Esophagus muscularis mucosa (tissue), 4 donors: ENCODE measurements around the gene FAM193B.

Experiments used
- EP300 ChIP-seq: sonication (generic); formaldehyde crosslinking; IDR thresholded peaks from one replicate; pipeline ENCODE4 v1.6.1; 2017; ENCODE audit warnings: antibody characterized with exemption
- POLR2A ChIP-seq: fragments of 450-650 bp; IDR thresholded peaks from one replicate; pipeline ENCODE4 v1.6.1; 2017; ENCODE audit warnings: antibody characterized with exemption, moderate library complexity, mild to moderate bottlenecking, low read depth
- POLR2AphosphoS5 ChIP-seq, 2 donors: sonication (generic); formaldehyde crosslinking; IDR thresholded peaks; one replicate each; pipeline ENCODE4 v1.6.1; 2017; ENCODE audit warnings: antibody characterized with exemption in 2 of 2
- TF ChIP-seq, protein P1 (sequence below), 3 experiments: fragments of 200-600 bp in 2 of 3; fragments of 450-650 bp in 1 of 3; sonication (generic) in 2 of 3; IDR thresholded peaks; one replicate each; pipeline ENCODE4 v1.5.1; 2017 to 2019; ENCODE audit warnings: antibody characterized with exemption in 3 of 3, mild to moderate bottlenecking in 2 of 3, moderate library complexity in 1 of 3

DNA sequence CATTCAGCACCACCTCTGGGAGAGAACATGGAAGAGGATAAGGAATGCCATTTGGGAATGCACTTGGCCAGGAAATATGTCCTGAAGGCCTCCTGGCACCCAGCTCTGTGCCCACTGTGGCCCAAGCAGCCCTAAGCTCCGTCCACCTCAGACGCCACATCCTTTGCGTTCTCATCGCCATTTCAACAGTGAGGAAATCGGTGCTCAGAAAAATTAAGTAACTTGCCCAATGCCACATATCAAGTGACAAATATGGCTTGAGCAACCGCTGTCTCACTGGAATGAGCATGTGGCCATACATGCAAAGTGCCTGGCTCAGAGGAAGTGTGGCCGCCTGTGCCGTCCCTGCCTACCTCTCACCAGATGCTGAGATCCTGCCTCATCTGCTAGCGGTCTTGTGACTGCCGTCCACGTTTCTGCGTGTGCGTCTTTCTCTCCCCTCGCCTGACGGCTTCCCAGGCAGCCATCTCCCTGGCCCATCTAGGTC lies 43.8 kb downstream of the FAM193B start:
- TF ChIP-seq, protein P1, sequence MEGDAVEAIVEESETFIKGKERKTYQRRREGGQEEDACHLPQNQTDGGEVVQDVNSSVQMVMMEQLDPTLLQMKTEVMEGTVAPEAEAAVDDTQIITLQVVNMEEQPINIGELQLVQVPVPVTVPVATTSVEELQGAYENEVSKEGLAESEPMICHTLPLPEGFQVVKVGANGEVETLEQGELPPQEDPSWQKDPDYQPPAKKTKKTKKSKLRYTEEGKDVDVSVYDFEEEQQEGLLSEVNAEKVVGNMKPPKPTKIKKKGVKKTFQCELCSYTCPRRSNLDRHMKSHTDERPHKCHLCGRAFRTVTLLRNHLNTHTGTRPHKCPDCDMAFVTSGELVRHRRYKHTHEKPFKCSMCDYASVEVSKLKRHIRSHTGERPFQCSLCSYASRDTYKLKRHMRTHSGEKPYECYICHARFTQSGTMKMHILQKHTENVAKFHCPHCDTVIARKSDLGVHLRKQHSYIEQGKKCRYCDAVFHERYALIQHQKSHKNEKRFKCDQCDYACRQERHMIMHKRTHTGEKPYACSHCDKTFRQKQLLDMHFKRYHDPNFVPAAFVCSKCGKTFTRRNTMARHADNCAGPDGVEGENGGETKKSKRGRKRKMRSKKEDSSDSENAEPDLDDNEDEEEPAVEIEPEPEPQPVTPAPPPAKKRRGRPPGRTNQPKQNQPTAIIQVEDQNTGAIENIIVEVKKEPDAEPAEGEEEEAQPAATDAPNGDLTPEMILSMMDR (IDR thresholded peaks at IDR 0.05), result no peak
- TF ChIP-seq POLR2AphosphoS5 (IDR thresholded peaks at IDR 0.05) (peak in 1 of 2 donors; percentile 29), EP300 (no peak), POLR2A (no peak)
